Astrocyte of the cerebellum (primary cell): ENCODE results near the gene DIPK1B.
"Not testable (repeated sequence)": the region's sequence is repeated elsewhere in the genome, so short reads cannot be mapped to it uniquely, and the experiment has no call there.

ENCODE experiments used
- DNase-seq: peaks from one replicate; pipeline ENCODE4 v3.0.0-alpha.2; 2011; ENCODE audit warnings: low read depth
- H3K4me3 ChIP-seq: 2 replicates; pipeline ENCODE4 v1.5.1; 2011; ENCODE audit warnings: mild to moderate bottlenecking, low read depth, low read length, moderate library complexity
- CTCF ChIP-seq: IDR thresholded peaks from 2 replicates; pipeline ENCODE4 v1.5.1; 2012; ENCODE audit warnings: low read length, low read depth, moderate library complexity, mild to moderate bottlenecking; ENCODE audit errors: missing control alignments
- in situ Hi-C: cut with HindIII; loops from 2 replicates; pipeline ENCODE4 v1.10.0; 2017; ENCODE audit warnings: low sequenced_read_pairs

DIPK1B gene

GRCh38 chr9:136700304-136700703 is 12.1 kb upstream of the DIPK1B start:
- no peak for DNase-seq
- H3K4me3 ChIP-seq: no peak overlapping the region
- TF ChIP-seq CTCF: no peak
- in situ Hi-C loops: no loop called here

GRCh38 chr9:136700959-136701667 is 11.3 kb upstream of the DIPK1B start:
- TF ChIP-seq CTCF: no peak
- no peak overlapping the region for H3K4me3 ChIP-seq
- DNase-seq: no peak
- in situ Hi-C loops: no loop called here

- H3K4me3 ChIP-seq: no peak overlapping the region
- in situ Hi-C loops: no loop called here
- no peak for TF ChIP-seq CTCF
- DNase-seq: no peak
Measured at GRCh38 chr9:136701668-136702053, 10.7 kb upstream of the DIPK1B start.

GRCh38 chr9:136703276-136703860 is 9.0 kb upstream of the DIPK1B start:
- H3K4me3 ChIP-seq: no peak overlapping the region
- no peak for DNase-seq
- no peak for TF ChIP-seq CTCF
- in situ Hi-C loops: no loop called here

GRCh38 chr9:136704741-136705140 is 7.6 kb upstream of the DIPK1B start:
- in situ Hi-C loops, H3K4me3 ChIP-seq, DNase-seq: not testable (repeated sequence)

GRCh38 chr9:136705564-136705963 is 6.8 kb upstream of the DIPK1B start:
- TF ChIP-seq CTCF: no peak
- in situ Hi-C loops: no loop called here

GRCh38 chr9:136707011-136707410 is 5.4 kb upstream of the DIPK1B start:
- DNase-seq: no peak
- TF ChIP-seq CTCF: no peak
- in situ Hi-C loops: no loop called here
- H3K4me3 ChIP-seq: no peak overlapping the region

More at GRCh38 chr9:136705564-136705963, 6.8 kb upstream of the DIPK1B start:
- no peak overlapping the region for H3K4me3 ChIP-seq
- DNase-seq: no peak
